Stimulated activated CD4-positive, alpha-beta T cell treated with anti-CD3 and anti-CD28 coated beads, Interleukin-1b, Interleukin-23, amount 100 ng/mL, for 48 hours (primary cell): Measurements from ENCODE around the gene ZBED4.

Source experiments
- DNase-seq: peaks from one replicate; pipeline ENCODE4 v3.0.0-alpha.2; 2020

The ZBED4 gene

DNA sequence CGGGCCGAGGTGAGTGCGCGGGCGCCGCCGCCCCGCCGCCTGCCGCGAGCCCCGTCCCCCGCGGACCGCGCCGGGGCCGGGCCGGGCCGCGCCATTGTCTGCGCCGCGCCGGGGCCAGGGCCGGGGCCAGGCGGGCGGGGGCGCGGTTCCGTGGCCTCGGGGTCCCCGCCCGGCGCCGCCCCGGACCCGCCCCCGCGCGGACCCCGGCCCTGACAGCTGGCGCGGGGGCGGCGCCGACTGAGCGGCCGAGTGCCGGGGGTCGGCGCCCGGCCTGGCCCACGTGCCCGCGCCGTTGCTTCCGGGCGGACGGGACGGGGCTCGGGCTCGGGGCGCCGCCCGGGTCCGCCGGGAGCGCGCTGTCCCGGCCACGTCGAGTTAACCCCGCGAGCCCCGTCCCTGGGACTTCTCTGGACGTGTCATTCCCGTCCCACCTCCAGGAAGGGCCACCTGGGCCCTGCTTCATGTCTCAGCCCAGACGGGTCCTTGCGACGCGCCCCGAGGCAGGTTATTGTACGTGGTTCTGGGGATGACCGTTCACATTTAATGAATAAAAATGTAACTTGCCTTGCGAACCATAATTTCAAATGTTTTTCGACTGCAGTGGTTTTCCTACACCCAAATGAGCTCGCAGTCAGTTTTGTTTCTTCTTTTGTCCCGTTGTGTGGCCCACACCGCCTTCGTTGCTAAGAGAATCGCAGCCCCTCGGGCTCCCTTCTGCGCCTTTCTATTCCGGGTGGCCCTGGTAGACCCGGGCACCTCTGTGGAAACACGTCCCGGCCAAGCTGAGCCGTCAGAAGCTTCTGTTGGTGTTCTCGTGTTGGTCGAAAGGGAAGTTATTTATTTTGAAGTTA lies 562 bp downstream of the ZBED4 start:
- no peak for DNase-seq

DNA sequence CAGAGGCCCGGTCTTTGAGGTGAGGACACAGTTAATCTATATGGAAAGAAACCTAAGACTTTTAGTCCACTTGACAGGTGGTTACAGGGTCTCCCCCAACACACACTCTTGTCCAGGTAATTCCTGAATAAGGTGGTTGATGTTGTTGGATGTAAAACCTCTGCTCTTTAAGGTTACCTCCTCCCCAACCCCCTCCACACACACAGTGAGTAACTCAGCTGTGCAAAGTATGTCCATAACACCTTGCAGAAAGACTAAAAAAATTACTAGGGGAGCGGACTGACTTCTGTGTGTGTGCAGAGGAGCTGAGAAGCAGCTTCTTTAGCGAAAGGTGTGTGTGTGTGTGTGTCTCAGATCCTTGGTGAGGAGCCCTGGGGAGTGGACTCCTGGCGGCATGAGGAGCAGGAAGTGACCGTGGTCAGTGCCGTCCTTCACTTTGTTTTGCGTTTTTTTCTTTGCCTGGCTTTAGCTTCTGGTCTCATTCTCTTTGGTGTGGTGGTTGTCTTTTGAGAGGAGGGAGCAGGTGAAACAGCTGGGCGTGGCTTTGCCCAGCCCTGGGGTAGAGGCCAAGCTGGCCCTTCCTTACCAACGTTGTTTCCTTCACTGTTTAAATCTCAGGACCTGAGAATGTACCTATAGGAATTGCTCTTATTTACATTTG lies 1.7 kb downstream of the ZBED4 start:
- no peak for DNase-seq

DNA sequence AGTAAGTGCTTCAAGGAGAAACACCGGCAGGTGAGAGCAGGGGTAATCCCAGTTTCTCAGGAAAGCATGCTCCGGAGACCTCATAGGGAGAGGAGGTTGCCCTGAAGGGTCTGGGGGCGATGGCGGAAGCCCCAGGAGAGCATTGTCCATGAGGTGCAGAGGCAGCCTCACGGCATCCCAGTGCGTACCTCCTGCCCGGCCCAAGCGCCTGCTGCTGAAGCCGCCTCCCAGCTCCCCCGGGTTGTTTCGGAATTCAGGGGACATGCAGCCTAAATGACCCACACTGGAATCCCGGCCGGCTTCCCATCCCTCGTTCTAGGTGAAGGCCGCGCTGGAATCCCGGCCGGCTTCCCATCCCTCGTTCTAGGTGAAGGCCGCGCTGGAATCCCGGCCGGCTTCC lies 2.7 kb downstream of the ZBED4 start:
- DNase-seq: no peak

DNA sequence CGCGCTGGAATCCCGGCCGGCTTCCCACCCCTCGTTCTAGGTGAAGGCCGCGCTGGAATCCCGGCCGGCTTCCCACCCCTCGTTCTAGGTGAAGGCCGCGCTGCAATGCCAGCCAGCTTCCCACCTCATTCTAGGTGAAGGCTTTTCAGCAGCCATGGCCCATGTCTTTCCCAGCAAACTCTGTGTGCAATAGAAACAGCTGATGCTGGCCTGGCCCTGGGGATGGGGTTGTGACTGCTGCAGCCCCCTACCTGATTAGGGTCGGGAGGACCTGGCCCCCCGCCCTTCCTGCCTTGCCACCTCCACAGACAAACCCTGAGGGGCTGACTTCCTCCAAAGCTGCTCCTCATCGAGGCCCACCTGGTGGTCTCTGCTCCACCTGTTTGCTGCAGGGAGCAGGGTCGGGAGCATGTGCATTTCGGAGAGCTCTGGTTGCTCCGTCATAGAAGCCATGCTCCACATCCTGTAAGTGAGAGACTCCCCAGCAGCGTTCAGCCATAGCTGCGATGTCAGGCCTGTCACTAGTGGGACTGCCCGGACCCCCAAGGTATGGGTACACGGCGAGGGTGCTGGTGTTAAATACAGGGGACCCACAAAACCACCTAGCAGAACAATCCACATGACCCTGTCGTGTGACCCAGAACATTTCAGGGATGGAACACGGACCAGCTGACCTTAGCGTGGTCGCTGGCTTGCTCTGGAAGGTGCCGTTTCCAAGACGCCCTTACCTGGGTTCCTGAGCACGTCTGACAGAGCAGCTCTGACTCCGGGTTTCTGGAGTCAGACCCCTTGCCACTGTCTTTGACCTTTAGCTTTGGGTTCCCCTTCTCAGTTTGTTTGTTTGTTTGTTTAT lies 3.3 kb downstream of the ZBED4 start:
- DNase-seq: no peak

DNA sequence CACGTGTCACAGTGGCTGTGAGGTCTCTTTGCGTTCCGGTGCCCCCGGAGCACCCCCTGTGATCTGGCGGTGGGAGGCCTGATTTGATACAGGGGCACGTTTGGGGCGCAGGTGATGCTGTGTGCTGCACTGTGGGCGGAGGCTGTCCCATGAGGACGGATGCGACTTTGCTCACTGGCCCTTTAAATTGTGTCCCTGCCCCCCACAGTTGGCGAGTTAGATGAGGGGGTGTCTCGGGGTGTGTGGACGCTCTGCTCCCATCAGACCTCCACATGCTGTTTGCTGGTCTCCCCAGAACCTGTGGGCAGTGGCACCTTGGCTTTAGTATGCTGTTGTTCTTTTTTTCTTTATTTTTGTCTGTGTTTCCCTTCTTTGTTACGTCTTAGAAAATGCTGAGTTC lies 5.2 kb downstream of the ZBED4 start:
- no peak for DNase-seq

DNA sequence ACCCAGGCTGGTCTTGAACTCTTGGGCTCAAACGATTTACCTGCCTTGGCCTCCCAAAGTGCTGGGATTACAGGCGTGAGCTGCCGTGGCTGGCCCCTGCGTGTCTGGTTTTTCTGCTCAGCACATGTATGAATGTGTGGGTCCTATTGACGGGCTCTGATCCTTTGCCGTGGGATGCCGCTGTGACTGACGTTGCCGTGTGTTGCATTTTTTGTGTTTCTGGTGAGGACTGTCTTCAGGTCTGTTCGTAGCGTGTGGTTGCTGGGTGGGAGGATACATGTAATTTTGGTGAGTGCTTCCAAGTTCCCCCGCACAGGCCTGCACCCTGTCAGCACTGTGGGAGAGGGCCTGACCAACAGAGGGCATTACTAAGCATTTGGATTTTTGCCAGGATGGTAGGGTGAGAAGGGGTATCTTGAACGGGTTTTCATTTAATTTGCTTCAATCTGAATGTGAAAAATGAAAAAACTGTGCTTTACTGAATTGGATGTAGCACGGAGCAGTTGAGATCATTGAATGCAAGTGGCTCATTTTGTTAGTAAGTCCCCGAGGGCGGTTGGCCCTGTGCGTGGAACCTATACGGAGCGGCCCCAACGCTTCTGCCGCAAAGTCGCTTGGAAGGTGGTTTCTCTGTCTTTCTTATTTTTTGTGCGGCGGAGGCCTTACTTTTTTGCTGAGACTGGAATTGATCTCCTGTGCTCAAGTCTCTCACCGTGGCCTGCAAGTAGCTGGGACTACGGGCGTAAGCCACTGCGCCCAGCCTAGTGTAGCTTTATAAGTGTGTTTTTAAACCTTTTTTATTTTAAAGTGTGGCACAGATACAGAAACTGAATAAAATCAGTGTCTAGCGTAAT lies 8.2 kb downstream of the ZBED4 start:
- DNase-seq: no peak

DNA sequence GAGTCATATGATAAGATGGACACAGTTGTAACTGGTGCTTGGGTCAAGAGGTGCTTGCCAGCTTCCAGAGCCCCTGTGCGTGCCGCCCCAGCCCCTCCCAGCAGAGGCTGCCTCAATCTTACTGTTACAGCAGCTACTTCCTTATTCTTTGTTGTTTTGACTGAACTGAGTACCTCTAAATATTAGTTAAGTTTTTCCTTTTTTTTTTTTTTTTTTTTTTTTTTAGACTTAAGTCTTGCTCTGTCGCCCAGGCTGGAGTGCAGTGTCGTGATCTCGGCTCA lies 8.8 kb downstream of the ZBED4 start:
- no peak for DNase-seq

DNA sequence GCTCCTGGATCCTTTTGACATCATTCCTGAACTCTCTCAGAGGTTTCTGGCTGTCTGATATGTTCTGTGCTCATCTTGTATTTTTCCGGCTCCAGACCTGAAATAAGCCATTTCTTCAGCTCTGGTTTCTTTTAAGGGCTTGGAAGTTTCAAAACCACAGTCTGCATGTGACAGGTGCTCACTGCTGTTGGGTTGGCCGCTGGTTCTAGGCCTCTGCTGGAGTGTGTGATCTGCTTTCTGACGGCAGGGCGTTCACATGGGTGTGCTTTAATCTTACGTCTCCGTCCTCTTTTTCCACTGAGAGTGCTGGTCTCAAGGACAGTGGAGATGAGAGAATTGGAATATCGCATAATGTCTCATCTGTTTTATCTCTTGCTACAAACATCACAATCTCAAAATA lies 10.3 kb downstream of the ZBED4 start:
- no peak for DNase-seq

DNA sequence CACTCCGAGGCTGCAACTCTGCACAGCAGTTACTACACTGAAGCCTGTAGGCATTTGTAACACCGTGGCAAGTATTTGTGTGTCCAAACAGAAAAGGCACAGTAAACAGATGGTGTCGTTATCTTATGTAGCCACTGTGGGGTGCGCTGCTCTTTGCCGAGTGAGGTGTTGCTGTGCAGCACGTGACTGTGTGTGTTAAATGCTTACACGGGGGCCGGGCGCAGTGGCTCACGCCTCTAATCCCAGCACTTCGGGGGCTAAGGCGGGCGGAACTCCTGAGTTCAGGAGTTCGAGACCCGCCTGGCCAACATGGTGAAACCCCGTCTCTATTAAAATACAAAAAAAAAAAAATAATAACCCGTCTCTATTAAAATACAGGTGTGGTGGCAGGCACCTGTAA lies 11.5 kb downstream of the ZBED4 start:
- DNase-seq: no peak

DNA sequence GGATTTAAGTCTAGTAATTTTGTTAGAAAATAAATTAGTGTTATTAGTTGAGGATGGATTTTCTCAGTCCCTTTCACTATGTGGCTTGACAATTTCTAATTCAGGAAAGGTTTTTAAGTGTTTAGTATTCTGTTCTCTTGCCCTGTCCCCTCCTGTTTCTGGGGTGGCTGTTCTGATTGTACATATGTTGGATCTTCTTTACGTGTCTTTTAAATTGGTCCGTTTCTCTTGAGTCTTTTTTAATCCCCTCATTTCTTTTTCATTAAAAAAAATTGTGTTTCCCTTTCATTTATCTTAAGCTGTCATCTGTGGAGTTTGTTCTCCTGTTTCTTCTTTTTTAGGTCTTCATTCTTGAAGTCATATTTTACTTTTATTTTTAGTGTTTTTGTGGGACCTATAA lies 12.5 kb downstream of the ZBED4 start:
- DNase-seq: no peak

DNA sequence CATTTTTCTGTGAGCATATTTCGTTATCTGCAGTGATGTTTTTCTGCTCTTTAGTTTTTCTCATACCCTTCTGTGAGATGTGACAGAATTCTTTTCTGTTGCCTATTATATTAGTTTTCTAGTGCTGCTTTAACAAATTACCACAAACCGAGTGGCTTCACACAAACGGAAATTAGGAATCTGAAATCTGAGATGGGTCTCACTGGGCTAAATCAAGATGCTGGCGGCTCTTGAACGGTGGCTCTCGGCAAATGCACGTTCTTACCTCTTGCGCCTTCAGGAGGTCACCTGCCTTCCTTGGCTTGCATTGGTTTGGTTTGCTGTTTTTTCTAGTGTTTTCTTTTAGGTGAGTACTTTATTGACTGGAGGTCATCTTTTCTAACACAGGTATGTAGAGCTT lies 13.0 kb downstream of the ZBED4 start:
- no peak for DNase-seq

DNA sequence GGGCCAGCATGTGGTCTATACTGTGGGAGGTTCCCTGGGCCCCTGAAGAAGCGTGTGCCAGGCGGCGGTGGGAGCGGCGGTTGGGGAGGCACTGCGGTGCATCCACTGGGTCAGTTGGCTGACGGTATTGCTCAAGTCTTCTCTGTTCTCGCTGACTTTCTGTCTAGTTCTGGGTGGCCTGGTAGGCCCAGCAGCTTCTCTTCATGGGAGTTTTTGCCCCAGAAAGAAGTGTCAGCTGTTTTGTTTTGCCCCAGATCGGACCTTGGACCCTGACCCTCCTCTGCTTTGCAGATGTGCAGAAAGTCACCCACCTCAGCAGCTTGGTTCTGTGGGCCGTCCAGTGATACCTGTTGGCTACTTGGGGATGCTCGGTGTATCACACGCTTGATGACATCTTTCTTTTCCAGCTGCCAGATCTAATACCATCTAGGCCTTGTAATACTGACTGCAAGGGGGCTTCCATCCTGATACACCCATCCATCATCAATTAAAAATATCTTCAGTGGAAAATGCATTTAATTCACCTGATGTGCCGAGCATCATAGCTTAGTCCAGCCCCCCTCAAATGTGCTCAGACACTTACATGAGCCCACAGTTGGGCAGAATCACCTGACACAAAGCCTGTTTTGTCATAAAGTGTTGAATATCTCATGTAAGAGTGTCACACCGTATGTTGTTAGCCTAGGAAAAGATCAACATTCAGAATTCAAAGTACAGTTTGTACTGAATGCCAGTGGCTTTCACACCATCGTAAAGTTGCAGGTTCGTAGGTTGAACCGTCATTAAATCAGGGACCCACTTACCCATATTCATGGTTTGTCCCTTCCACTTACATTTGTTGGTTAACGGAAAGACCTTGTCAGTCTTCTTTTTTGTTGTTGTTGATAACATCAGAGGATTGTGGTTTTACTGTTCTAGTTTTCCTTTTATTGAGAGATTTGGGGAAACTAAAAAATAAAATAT lies 13.9 kb downstream of the ZBED4 start:
- no peak for DNase-seq

DNA sequence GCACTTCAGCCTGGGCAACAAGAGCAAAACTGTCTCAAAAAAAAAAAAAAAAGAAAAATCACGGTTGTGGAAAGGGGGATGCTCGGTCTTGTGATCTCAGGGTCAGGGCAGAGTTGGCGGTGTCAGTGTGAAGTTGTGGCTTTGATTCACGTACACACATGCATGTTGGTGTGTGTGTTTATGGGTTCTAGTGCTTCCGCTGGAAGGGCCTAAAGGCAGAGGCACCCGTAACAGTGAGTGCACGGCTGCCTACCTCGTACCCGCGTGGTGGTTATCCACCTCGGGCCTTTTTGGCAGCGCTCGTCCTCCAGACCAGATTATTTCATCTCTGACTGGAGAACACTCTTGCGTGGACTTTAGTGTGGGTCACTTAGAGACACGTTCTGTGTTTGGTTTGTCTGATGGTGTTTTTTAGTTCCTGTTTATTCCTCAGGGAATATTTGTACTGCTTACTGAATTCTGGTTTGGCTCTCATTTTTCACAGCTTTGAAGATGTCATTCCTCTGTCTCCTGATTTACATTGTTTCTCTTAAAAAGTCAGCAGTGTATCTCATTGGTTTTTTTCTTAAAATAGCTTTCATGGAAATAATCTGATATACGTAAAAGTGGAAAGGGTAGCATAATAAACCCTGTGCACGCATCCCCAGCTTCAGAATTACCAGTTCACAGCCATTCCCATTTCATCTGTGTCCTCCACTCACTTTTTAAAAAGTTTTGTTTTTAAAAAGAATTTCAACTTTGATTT lies 15.6 kb downstream of the ZBED4 start:
- no peak for DNase-seq

DNA sequence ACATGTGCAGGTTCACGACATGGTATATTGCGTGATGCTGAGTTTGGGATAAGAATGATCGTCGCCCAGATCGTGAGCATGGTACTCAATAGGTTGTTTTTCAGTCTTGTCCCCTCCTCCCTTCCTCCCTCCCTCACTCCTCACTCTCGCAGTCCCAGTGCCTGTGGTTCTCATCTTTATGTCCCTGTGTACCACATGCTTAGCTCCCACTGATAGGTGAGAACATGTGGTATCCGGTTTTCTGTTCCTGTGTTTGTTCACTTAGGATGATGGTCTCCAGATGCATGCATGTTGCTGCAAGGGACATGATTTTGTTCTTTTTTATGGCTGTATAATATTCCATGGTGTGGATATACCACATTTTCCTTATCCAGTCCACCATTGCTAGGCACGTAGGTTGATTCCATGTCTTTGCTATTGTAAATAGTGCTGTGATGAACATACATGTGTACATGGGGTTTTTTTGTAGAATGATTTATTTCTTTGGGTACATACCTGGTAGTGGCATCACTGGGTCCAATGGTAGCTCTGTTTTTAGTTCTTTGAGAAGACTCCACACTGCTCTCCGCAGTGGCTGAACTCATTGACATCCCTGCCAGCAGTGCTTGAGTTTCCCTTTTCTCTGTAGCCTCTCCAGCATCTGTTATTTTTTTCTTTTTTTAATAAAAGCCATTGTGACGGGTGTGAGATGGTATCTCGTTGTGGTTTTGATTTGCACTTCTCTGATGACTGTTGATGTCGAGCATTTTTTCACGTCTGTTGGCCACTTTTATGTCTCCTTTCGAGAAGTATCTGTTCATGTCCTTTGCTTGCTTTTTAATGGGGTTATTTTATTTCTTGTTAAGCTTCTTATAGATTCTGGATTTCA lies 16.4 kb downstream of the ZBED4 start:
- no peak for DNase-seq

DNA sequence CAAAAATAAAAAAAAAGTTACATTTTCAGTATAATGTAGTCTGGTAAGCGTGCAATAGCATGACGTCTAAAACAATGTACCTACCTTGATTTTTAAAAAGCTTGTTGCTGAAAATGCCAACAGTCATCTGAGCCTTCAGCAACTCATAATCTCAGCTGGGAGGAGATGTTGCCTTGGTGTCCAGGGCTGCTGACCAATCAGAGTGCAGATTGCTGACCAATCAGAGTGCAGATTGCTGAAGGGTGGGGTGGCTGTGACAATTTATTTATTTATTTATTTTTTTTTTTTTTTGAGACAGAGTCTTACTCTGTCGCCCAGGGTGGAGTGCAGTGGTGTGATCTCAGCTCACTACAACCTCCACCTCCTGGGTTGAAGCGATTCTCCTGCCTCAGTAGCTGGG lies 17.8 kb downstream of the ZBED4 start:
- DNase-seq: no peak

DNA sequence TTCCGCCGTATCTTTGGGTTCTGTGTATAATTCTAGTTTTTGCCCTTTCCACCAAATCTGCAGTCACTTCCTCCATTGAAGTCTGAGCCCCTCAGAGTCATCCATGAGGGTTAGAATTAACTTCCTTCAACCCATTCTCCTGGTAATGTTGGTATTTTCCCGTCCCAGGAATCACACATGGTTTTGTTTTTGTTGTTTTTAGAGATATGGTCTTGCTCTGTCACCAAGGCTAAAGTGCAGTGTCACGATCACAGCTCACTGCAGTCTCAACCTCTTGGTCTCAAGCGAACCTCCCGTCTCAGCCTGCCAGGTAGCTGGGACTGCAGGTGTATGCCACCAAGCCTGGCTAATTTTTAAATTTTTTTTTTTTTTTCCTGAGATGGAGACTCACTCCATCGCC lies 18.7 kb downstream of the ZBED4 start:
- DNase-seq: no peak

DNA sequence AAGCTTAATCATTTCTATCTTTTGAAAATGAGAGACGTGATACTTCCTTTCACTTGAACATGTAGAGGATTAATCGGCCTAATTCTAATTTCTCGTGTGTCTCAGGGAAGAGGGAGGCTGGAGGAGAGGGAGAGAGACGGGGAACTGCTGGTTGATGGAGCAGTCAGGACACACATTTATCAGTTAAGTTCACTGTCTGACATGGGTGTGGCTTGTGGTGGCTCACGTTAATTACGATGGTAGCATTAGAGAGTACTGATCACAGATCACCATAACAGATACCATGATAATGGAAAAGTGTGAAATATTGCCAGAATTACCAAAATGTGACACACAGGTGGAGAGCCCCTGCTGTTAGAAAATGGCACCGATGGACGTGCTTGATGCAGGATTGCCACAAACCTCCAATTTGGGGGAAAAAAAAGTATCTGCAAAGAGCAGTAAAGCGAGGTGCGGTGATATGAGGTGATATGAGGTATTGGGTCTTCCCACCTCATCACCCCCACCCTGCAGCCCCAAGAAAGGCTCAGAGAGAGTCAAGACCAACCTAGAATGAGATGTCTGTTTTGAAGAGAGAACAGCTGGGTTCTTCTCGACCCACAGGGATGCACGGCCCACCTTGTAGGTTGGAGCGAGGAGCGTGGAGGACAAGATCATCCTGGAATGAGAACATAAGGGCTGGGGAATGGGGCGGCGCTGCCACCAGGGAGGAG lies 19.7 kb downstream of the ZBED4 start:
- DNase-seq: no peak

DNA sequence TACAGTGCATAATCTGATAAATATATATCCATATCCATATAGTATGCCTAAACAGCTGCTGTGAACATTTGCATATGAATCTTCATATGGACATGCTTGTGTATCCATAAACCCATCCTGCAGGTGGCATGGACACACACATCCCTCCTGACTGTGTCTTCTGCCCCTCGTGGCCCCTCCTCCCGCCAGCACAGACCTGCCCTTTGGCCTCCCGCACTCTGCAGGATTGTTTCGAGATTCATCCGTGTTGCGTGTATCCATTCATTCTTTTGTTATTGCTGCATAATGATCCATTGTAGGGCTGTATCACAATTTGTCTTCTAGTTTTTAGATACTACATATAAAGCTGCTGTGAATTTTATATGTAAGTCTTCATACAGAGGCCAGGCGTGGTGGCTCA lies 24.0 kb downstream of the ZBED4 start:
- DNase-seq: no peak

DNA sequence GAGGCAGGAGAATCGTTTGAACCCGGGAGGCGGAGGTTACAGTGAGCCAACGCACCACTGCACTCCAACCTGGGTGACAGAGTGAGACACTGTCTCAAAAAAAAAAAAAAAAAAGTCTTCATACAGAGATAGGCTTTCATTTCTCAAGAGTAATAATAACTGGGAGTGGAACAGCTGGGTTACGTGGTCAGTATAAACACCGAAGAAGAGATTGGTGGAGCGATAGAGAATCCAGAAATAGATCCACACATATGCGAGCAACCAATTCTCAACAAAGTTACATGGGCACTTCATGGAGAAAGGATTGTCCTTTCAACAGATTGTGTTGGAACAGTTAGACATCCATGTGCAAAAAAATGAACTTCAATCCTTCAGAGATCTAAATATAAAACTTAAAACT lies 24.6 kb downstream of the ZBED4 start:
- no peak for DNase-seq
